ENCODE results near the gene TMEM132D. TPM values are rescaled to one million over a fixed set of nuclear protein-coding genes. Genes with fewer than 3 reads are reported as not detected.

Gene TMEM132D
- total RNA-seq, 1 donor from 2014 or later: 1.1 TPM

- no peaks in the 10 kb centered on the region for H3K36me3 ChIP-seq
- Mint-ChIP-seq H3K36me3 (peaks cover 2% of the 10 kb centered on the region), H3K4me1 (peaks cover 13% of the 10 kb centered on the region), H3K9me3 (peaks cover 6% of the 10 kb centered on the region), H3K27me3 (ENCODE audit: insufficient read depth, low read depth) (no peaks in the 10 kb centered on the region), H3K4me3 (no peak overlapping the region), H3K27ac (no peak overlapping the region)
- H3K27me3 ChIP-seq: no peaks in the 10 kb centered on the region
- TF ChIP-seq, protein P1, sequence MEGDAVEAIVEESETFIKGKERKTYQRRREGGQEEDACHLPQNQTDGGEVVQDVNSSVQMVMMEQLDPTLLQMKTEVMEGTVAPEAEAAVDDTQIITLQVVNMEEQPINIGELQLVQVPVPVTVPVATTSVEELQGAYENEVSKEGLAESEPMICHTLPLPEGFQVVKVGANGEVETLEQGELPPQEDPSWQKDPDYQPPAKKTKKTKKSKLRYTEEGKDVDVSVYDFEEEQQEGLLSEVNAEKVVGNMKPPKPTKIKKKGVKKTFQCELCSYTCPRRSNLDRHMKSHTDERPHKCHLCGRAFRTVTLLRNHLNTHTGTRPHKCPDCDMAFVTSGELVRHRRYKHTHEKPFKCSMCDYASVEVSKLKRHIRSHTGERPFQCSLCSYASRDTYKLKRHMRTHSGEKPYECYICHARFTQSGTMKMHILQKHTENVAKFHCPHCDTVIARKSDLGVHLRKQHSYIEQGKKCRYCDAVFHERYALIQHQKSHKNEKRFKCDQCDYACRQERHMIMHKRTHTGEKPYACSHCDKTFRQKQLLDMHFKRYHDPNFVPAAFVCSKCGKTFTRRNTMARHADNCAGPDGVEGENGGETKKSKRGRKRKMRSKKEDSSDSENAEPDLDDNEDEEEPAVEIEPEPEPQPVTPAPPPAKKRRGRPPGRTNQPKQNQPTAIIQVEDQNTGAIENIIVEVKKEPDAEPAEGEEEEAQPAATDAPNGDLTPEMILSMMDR (IDR thresholded peaks at IDR 0.05): no peak
- TF ChIP-seq EZH2 (IDR thresholded peaks at IDR 0.05): no peak
- TF ChIP-seq EZH2phosphoT487 (IDR thresholded peaks at IDR 0.05): no peak
- no peaks in the 10 kb centered on the region for H3F3A ChIP-seq (ENCODE audit: low read depth)
- no peaks in the 10 kb centered on the region for H3K4me1 ChIP-seq
- H3K79me2 ChIP-seq (ENCODE audit: low read depth): no peaks in the 10 kb centered on the region
- DNase-seq (ENCODE audit: low spot score): no peak
- no peak overlapping the region for H3K9ac ChIP-seq
- no peak overlapping the region for H3K27ac ChIP-seq
- no peak overlapping the region for H2AFZ ChIP-seq (replicated peaks)
- H3K4me3 ChIP-seq: no peak overlapping the region
- no peaks in the 10 kb centered on the region for H4K20me1 ChIP-seq (ENCODE audit: low read depth)
- H3K9me3 ChIP-seq (ENCODE audit: low read depth): no peaks in the 10 kb centered on the region
- H3K4me2 ChIP-seq: no peak overlapping the region
Observed at GRCh38 chr12:129363041-129363440, 540.8 kb downstream of the TMEM132D start.

DNA sequence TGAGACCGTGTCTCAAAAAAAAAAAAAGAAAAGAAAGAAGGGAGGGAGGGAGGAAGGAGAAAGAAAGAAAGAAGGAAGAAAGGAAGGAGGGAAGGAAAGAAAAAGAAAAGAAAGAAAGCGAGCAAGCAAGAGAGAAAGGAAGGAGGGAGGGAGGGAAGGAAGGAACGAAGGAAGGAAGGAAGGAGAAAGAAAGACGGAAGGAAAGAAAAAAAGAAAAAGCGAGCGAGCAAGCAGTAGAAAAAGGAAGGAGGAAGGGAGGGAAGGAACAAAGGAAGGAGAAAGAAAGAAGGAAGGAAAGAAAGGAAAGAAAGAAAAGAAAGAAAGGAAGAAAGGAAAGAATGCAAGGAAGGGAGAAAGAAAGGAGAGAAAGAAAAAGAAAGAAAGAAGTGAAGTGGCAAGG, 546.6 kb downstream of the TMEM132D start:
- no peaks in the 10 kb centered on the region for H3K9me3 ChIP-seq (ENCODE audit: low read depth)
- no peaks in the 10 kb centered on the region for H3K4me1 Mint-ChIP-seq
- H3K4me3 ChIP-seq: no peak overlapping the region
- no peak for DNase-seq (ENCODE audit: low spot score)
- H3K9ac ChIP-seq: no peak overlapping the region
- H2AFZ ChIP-seq (replicated peaks): no peak overlapping the region
- no peaks in the 10 kb centered on the region for H3K36me3 ChIP-seq
- H3K4me3 Mint-ChIP-seq: no peak overlapping the region
- TF ChIP-seq, protein P1 (IDR thresholded peaks at IDR 0.05): no peak
- no peak for TF ChIP-seq EZH2 (IDR thresholded peaks at IDR 0.05)
- no peak for TF ChIP-seq EZH2phosphoT487 (IDR thresholded peaks at IDR 0.05)
- no peaks in the 10 kb centered on the region for H3K27me3 ChIP-seq
- H3F3A ChIP-seq (ENCODE audit: low read depth): no peaks in the 10 kb centered on the region
- no peak overlapping the region for H3K27ac ChIP-seq
- H3K36me3 Mint-ChIP-seq: no peaks in the 10 kb centered on the region
- H3K27ac Mint-ChIP-seq: no peak overlapping the region
- H3K27me3 Mint-ChIP-seq (ENCODE audit: insufficient read depth, low read depth): no peaks in the 10 kb centered on the region
- H3K4me1 ChIP-seq: no peaks in the 10 kb centered on the region
- H4K20me1 ChIP-seq (ENCODE audit: low read depth): no peaks in the 10 kb centered on the region
- H3K4me2 ChIP-seq: no peak overlapping the region
- peaks cover 3% of the 10 kb centered on the region for H3K9me3 Mint-ChIP-seq
- no peaks in the 10 kb centered on the region for H3K79me2 ChIP-seq (ENCODE audit: low read depth)

- Mint-ChIP-seq H3K9me3 (peaks cover 9% of the 10 kb centered on the region), H3K36me3 (peaks cover 2% of the 10 kb centered on the region), H3K4me3 (no peak overlapping the region), H3K27me3 (ENCODE audit: insufficient read depth, low read depth) (peaks cover 2% of the 10 kb centered on the region), H3K27ac (no peak overlapping the region), H3K4me1 (no peaks in the 10 kb centered on the region)
- Histone ChIP-seq H3K79me2 (ENCODE audit: low read depth) (no peaks in the 10 kb centered on the region), H3K27ac (no peak overlapping the region), H3K9ac (no peak overlapping the region), H2AFZ (replicated peaks) (no peak overlapping the region), H3K4me2 (no peak overlapping the region), H3F3A (ENCODE audit: low read depth) (no peaks in the 10 kb centered on the region), H3K27me3 (no peaks in the 10 kb centered on the region), H3K9me3 (ENCODE audit: low read depth) (no peaks in the 10 kb centered on the region), H3K4me3 (no peak overlapping the region), H3K4me1 (no peaks in the 10 kb centered on the region), H3K36me3 (no peaks in the 10 kb centered on the region), H4K20me1 (ENCODE audit: low read depth) (no peaks in the 10 kb centered on the region)
- TF ChIP-seq EZH2 (IDR thresholded peaks at IDR 0.05): no peak
- no peak for TF ChIP-seq EZH2phosphoT487 (IDR thresholded peaks at IDR 0.05)
- TF ChIP-seq, protein P1 (IDR thresholded peaks at IDR 0.05): no peak
- DNase-seq (ENCODE audit: low spot score): no peak
Observed at GRCh38 chr12:129351481-129351880, 552.3 kb downstream of the TMEM132D start.
